GM18519 (cell line): ENCODE data around the gene EFNB1.

ENCODE experiments used
- ATAC-seq: cut with Tn5 transposase; IDR thresholded peaks from one replicate; pipeline ENCODE4 v1.9.1; 2021; ENCODE audit warnings: mild to moderate bottlenecking, moderate library complexity; ENCODE audit not compliant: unreplicated experiment, low FRiP score

EFNB1 gene

GRCh38 chrX:68842781-68843581, 14.2 kb downstream of the EFNB1 start:
- ATAC-seq = no peak

GRCh38 chrX:68843992-68844391, 15.2 kb downstream of the EFNB1 start:
- ATAC-seq = no peak

- ATAC-seq = no peak
Measured at GRCh38 chrX:68844581-68844980, 15.8 kb downstream of the EFNB1 start.

GRCh38 chrX:68846536-68846935, 17.7 kb downstream of the EFNB1 start:
- no peak for ATAC-seq

- ATAC-seq = no peak
Measured at GRCh38 chrX:68847172-68847571, 18.4 kb downstream of the EFNB1 start.

- ATAC-seq = no peak
Measured at GRCh38 chrX:68848189-68848940, 19.5 kb downstream of the EFNB1 start.

GRCh38 chrX:68851082-68851481, 22.3 kb downstream of the EFNB1 start:
- ATAC-seq = no peak

GRCh38 chrX:68852046-68852445, 23.2 kb downstream of the EFNB1 start:
- ATAC-seq = no peak

- no peak for ATAC-seq
Measured at GRCh38 chrX:68853665-68854251, 24.9 kb downstream of the EFNB1 start.

GRCh38 chrX:68865300-68865699, 36.5 kb downstream of the EFNB1 start:
- ATAC-seq = no peak

- no peak for ATAC-seq
Measured at GRCh38 chrX:68865926-68866325, 37.1 kb downstream of the EFNB1 start.

GRCh38 chrX:68867458-68868112, 38.8 kb downstream of the EFNB1 start:
- no peak for ATAC-seq

GRCh38 chrX:68868316-68868715, 39.5 kb downstream of the EFNB1 start:
- no peak for ATAC-seq

GRCh38 chrX:68868902-68869800, 40.3 kb downstream of the EFNB1 start:
- ATAC-seq = no peak

GRCh38 chrX:68870357-68870756, 41.5 kb downstream of the EFNB1 start:
- no peak for ATAC-seq

- ATAC-seq = no peak
Measured at GRCh38 chrX:68872171-68872570, 43.4 kb downstream of the EFNB1 start.

- ATAC-seq = no peak
Measured at GRCh38 chrX:68874076-68874475, 45.3 kb downstream of the EFNB1 start.

GRCh38 chrX:68876731-68877130, 47.9 kb downstream of the EFNB1 start:
- no peak for ATAC-seq

- ATAC-seq = no peak
Measured at GRCh38 chrX:68877606-68878005, 48.8 kb downstream of the EFNB1 start.
